ENCODE results near the gene ZNF281.

Gene ZNF281

DNA sequence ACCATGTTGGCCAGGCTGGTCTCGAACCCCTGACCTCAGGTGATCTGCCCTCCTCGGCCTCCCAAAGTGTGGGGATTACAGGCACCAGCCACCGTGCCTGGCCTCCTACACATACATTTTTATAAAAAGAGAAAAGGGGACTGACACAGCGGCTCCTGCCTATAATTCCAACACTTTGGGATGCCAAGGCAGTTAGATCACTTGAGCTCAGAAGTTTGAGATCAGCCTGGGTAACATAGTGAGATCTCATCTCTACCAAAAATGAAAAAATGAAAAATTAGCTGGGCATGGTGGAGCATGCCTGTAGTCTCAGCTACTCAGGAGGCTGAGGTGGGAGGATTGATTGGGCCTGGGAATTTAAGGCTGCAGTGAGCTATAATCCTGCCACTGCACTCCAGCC, 23.4 kb downstream of the ZNF281 start:
- DNase-seq: no peak

DNA sequence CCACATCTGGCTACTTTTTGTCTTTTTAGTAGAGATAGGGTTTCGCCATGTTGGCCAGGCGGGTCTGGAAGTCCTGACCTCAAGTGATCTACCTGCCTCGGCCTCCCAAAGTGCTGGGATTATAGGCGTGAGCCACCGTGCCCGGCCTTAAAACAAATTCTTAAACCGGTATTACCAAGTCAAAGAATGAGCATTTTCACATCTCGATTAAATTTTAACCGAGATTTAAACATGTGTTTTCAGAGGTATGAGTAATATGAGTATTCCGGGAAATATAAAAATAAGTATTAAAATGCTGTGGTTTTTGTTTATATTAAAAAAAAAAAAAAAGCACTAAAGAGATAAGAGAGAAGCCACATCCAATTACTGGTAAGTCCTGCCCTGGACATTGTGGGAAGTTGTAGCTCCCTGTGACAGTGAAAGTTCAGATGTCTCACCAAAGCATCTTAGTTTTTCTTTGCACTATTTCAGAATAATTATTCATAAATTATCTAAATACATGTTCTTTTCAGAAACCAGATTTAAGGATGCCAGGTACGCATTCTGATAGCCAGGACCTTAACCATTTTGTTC, 24.9 kb downstream of the ZNF281 start:
- DNase-seq: no peak

DNA sequence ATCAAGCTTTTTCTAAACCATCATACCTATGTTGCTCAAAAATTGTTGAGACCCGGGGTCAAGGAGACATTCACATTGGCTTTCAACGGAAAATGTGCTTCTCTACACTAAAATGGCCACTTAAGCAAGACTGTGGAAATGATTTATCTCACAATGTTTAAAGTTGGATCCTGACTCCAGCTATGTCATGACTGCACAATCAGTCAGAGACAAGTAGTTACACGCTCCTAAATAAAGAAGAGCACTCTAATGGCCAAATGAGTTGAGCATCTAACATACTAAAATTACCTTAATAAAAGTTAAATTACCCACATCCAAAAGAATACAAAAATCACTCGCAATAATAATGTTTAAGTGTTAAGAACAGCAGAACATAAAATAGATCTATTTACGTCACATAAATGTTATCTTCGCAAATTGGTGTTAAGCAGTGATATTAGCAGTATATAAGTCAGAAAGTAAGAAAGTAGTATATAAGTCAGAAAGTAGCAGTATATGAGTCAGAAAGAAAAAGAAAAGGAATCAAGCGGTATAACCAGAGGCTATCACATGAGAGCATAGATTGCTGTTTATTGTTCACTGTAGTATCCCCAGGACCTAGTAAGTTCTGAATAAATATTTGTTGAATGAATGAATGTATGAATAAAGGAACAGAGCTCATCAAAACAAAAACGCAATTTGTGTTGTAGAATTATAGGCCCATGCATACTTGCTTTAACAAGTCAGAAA, 28.4 kb downstream of the ZNF281 start:
- DNase-seq: no peak

DNA sequence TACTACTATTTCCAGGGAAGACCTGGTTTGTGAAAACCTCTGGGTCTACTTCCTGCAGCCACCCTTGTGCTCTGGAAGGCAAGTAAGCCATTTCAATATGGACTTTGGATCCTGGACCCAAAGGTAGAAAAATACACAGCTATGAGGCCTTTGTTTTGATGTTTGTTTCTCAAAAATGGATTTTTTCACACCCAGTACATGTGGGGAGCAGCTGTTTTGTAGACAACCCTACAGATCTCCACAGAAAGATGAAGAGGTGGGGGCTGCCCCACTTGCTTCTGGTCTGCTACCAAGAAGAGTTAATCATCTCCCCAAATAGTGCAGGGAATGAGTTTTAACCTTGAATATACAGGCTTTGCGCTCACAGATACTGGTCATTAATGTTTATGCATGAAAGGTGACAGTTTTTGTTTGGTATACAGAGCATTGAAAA, 29.2 kb downstream of the ZNF281 start:
- DNase-seq: no peak

DNA sequence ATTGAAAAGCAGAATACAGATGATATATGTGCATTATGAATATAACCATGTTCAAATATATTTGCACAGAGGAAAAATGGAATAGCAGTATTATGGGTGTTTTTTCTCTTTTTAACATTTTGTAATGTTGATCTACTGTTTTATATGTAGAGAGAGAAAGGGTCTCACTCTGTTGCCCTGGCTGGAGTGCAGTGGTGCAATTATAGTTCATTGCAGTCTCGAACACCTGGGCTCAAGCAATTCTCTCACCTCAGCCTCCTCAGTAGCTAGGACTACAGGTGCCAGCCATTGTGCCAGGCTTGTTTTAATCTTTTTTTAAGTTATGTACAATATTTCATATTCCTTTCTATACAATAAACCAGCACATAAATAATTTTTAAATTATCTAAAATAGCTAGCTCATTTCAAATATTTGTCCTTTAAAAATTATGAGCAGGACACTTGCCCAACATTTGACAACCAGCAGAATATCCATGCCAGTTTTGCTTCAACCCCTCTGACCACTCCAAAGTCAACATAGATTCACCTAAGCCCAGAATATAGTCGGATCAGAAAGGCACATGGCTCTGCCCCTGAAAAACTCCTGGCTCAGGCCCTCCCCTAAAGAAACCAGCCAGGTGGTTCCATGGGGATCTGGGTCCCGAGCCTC, 29.8 kb downstream of the ZNF281 start:
- no peak for DNase-seq

DNA sequence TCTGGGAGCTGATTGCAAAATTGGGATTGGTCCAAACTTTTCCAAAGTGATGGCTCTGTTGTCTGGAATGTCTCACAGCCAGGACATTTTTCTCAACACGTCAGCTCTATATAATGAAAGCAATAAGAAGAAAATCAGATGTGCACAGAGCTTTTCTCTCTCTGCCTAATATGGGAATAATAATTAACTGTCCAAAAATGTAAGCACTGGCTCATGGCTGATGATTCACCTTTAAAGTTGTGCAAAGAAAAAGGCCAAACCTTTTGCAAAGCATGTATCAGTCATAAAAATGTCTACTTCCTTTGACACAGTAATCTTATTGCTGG, 30.4 kb downstream of the ZNF281 start:
- DNase-seq: no peak

DNA sequence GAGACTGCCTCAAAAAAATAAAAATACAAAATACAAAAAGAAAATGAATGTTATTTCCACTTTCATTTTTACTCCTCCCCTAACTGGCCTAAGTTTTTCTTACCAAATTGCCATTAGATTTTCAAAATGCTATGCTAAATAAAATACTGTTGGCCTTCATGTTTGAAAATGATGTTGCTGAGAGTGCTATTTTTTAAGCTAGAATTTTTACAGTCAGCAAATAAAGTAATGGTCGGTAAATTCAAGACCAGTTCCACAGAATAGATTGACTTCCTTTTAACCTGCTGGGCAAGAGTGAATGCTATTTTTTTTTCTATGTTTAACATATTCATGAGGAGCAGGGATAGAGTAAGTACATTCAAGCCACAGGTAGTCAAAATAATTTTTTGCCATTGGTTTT, 31.7 kb downstream of the ZNF281 start:
- no peak for DNase-seq

DNA sequence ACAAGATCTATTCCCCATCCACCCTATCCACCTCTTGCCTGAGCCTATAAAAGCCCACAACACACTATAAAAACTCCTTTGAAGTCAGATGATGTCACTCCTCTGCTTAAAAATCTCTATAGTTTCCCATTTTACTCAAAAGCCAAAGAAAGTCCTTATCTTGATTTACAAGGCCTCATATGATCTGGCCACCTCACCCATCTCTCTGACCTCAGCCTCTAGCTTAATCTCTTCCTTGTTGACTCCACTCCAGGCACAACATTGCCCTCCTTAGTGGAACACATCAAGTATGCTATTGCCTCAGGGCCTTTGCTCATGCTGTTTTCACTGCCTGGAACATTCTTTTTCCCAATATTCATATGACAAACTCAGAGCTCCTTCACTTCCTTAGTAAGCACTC, 33.3 kb downstream of the ZNF281 start:
- no peak for DNase-seq

DNA sequence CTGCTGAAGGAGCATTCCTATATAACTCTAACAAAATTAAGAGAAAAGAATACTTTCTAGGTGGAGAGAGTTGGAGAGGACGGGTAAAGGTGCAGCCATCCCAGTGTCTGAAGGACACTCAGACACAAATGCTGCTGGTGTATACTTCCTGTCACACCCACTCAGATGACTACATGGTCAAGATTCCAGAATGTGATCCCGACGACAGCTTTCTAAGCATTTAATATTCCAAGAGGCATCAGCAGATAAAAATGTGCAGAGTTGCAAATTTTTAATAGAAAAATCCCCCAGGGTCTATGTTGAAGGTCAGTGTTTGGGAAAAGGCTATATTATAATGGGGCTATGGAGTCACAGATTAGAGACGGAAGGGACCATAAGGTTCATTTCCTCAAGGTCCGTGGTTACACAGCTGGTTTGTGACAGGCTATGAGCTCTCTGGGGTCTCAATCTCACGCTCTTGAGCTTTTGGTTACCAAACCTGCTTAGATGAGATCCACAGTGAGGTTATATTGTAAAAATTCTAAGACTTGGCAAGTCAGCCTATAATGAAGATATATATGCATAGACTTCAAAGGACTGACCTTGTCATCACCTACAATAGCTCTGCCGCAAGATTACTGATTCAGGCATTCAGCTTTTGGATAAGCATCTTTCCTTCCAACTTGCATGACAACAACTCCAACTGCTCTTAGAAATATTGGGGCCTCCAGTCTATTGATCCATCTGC, 35.1 kb downstream of the ZNF281 start:
- DNase-seq: no peak

DNA sequence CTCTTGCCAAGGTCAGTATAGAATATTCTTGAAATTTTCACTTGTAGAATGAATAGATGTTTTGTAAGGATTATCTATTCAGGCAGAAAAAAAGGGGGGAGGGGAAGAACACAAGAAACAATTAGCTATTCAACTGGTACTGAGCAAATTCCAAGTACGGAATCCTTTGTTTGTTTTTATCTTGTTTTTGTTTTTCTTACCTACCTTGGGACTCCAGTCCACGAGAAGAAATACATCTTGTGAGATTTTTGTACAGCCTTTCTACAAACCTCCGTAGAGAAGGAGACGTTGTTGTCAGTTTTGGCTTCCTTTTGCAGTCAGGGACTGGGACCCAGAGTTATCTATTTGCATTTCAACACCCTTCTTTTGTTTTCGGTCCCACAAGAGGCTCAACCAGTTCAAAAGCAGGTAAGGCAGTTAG, 36.0 kb downstream of the ZNF281 start:
- DNase-seq: no peak

DNA sequence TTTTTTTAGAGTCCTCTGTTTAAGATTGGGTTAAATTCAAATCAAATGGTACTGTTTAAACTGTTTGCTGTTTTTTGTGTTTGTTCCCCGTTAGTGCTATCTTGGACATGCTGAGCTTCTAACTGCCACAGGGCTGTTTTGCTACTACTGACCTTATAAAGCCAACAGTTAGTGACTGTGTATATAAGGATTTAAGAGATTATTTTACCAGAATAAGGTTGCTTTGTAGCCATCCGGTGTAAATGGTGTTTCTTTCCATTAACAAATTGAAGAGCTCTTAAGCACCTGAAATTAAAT, 37.0 kb downstream of the ZNF281 start:
- DNase-seq: no peak

DNA sequence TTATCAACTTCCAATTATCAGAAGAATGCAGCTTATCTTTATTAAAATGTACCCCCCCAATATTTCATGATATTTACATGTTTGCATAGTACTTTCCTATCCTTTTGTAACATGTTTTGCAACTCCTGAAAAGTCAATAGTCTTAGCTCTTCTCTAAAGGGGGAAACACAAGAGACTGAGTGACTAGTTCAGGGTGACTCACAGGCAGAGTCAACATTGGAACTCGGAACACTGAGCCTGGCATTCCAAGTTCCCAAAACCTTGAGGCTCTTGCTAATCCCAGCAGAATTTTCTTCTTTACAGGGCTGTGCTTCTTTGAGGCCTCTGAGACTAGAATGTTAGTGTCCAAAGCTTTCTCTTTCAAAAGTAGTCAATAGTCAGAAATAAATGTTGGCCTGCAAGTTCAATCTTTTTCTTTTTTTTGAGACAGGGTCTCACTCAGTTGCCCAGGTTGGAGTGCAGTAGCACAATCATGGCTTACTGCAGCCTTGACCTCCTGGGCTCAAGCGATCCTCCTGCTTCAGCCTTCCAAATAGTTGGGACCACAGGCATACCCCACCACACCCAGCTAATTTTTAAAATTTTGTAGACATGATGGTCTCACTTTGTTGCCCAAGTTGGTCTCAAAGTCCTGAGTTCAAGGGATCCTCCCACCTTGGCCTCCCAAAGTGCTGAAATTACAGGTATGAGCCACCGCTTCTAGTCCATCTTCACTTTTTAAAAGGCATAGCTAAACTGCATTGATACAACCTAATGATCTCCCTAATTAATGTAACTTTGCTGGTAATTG, 37.5 kb downstream of the ZNF281 start:
- no peak for DNase-seq

DNA sequence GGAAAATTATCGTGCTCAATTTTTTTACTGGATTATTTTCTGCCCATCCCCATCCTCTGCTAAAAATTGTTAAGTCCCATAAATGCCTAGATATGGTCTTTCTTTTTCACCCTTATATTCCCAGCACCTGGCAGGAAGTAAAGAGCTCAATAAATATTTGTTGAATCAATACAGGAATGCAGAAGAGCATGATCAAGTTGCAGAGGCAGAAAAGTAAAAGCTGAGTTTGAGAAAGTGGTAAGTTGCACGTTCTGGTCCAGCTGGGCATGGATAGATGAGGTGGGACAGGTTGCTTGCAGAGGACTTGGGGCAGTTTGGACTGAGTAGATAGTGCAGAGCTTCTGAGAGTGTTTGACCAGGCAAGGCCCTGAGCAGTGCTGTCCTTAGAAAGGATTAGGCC, 40.1 kb downstream of the ZNF281 start:
- DNase-seq: no peak

DNA sequence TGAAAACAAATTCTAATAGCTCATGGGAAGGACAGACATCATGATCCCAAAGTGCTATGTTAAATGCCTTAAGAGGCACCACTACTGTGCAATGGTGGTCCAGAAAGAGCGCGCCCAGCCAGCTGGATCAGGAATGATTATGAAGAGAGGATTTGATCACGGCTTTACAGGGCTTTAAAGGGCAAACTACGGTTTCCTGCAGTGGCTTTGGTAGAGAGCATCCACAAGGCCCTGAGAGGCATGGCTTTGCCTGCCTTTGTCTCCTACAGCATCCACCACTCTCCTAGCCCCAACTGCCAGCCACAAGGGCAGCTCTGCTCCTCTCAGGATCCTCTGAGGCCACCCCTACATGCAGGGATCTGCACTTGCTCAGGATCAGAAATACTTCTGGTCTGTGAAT, 40.7 kb downstream of the ZNF281 start:
- no peak for DNase-seq

DNA sequence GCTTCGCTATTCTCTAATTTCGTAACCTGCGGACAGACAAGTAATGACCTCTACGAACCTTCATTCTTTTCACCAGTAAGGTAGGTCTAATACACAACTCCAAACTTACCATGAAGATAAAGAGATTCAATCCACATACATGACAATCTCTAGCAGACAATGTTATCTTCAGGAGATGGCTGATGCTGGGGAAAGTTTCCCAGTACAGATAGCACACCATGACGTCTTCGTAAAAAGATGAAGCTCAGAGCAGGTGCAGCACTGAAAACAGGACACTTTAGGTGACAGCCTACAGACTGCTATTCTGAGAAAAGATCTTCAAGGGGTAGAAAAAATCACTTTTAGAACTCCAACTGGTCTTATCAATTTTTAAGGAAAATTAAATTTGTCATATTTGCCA, 41.3 kb downstream of the ZNF281 start:
- DNase-seq: no peak

DNA sequence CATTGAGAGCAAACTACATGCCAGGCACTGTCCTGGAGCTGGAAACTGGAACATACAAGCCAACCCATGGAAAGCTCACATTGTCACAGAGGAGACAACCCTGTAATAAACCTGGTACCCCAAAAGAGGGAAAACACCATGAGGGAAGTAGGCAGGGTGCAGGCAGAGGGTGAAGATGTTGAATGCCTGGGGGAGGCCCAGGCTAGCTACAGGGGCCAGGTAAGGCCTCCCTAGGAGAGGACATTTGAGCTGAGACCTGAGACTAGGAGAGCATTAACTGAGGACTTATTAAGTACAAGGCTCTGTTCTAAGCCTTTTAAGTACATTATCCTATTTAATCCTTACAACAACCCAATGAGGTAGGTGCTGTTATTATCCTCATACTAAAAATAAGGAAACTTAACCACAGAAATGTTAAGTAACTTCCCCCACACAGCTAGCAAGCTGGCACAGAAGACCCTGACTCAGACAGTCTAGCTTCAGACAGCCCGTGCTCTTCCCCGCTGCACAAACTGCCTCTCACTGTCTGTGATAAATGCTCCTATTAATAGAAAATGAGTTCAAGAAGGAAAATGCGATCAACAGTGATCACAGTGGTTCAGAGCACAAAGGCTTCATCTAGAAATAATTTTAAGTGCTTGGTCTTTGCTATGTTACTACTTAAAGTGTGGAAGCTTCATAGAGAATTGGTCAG, 41.8 kb downstream of the ZNF281 start:
- no peak for DNase-seq

DNA sequence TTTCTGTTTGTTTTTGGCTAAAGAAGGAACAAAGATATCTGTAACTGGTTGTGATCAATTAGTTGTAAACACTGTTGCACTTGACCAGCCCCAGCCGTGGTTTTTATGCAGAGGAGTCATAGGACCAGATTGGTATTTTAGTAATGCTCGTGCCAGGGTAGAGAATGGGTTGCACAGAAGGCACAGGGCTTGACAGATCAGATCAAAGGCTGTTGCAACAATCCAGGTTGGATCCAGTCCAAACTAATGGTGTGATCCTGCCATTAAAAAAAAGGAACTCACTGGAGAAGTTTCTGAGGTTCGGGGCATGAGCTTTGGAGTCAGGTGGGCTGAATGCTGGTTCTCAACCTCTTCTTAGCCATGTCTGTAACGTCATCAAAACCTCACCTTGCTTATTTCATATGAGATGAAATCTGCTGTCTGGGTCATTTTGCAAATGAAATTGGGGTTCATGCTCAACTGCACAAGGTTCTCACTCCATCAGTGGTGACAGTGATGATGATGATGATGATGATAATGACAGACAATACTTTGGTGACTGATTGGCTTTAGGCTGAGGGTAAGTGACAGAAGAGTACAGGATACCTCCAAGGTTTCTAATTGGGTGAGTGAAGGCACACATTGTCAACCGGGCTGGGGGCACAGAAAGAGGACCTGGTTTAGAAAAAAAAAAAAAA, 43.1 kb downstream of the ZNF281 start:
- no peak for DNase-seq

DNA sequence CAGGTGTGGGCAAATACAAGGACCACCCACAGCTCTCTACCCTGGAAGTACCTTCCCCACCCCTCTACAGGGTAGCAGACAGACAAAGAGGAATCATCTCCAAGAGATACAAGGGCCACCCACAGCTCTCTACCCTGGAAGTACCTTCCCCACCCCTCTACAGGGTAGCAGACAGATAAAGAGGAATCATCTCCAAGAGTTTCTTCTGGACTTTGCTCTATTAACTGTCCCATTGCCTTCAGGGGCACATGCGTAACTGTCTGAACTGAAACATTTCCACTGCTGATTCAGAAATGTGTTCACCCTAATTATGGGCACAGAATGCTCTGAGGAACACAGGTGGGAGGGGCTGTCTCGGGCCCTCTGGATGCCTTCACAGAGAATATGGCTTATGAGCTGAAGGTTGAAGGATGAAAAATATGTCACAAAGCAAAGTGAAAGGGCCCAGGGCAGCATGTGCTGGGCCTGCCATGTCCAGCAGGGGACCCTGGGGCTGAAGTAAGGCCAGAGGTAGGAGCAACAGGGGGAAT, 43.9 kb downstream of the ZNF281 start:
- DNase-seq: no peak

DNA sequence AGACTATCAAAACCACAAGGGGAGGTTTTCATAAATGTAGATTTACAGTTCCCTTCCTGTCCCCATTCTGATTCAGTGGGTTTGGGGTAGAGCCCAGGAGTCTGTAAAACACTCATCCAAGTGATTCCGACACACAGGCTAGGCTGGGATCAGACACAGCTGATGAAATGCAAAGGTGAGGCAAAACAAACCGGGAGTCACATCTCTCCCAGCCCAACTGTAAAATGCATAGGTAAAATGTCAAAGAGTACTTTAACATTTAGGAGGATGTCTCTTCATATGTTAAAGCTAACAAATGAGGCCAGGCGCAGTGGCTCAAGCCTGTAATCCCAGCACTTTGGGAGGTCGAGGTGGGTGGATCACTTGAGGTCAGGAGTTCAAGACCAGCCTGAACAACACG, 45.0 kb downstream of the ZNF281 start:
- no peak for DNase-seq

DNA sequence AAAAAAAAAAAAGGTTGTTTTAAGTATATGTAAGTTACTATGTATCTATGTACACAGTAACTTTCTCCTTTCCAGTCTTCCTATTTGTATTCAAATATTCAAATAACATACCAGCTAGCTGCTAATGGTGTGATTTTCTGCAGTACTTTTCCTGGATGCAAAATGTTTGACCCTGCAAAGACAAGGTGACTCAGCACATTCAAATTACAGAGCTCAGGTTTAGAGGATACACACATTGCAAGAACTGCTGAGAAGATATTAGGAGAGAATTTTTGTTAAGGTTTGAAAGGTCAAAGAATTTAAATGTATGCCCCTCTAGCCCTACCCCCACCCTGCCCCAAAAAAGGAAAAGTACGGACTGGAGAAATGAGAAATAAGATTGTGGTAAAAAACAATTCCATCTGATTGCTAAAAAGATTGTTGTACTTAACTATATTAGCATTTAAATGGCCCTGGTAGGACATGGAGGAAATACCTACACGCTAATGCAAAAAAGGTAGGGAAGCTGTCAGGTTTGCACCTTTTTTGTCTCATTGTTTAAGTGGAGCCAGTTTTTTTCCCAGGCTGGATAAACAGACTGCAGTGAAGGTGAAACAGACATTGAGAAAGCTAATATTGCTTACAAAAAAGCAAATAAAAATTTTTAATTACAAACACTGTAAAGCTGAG, 45.6 kb downstream of the ZNF281 start:
- no peak for DNase-seq

DNA sequence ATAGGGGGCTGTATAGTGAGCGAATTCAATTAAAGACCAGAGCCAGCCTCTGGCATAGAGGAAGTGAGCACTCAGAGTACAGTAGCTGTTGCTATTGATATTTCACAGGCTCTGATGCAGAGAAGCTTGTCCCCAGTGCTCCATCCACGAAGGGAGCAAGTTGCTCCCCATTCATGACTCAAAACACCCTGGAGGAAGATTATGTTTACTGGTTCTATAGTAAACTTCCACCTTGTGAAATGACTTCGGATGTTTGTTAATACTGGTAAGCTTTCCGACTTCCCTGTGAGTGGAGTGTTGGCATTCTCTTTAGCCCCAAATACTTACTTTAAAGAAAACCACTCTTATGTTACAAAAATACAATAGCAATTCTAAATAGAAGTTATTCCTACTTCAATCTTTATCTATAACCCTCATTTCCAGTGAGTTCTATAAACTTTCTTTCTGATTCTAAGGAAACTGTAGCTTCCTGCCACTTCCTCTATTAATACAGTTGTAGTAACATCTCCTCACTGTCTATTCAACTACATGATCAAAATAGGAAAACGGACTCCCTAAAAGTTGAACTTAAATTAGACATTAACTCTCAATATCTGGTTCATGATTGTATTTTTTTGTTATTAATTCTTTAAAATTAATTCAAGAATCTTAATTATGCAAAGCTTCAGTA, 46.4 kb downstream of the ZNF281 start:
- DNase-seq: no peak

Measured in NCI-H187 (cell line).